Stimulated activated CD8-positive, alpha-beta memory T cell treated with anti-CD3 and anti-CD28 coated beads, Interleukin-4, amount 100 ng/mL, for 1 hour (primary cell): ENCODE results near the gene NDC1.
"Not testable (repeated sequence)": the region's sequence is repeated elsewhere in the genome, so short reads cannot be mapped to it uniquely, and the experiment has no call there.

Experiments used
- DNase-seq, 2 donors: peaks; one replicate each; pipeline ENCODE4 v3.0.0-alpha.2; 2020; ENCODE audit warnings: low read depth in 2 of 2, low spot score in 1 of 2

NDC1 gene

DNA sequence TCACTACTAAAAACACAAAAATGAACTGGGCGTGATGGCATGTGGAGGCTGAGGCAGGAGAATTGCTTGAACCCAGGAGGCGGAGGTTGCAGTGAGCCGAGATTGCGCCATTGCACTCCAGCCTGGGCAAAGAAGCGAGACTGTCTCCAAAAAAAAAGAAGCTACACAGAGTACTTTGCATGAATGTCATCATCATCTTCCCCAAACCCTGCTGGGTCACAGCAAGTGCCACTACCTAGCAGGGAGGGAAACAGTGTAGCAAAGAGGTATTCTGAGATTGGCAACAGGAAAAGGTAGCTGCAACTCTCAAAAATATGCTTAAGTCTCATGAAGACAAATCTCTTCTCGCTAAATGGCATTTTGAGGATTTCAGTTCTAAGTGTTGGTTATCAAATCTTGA, 12.8 kb downstream of the NDC1 start:
- no peak for DNase-seq

DNA sequence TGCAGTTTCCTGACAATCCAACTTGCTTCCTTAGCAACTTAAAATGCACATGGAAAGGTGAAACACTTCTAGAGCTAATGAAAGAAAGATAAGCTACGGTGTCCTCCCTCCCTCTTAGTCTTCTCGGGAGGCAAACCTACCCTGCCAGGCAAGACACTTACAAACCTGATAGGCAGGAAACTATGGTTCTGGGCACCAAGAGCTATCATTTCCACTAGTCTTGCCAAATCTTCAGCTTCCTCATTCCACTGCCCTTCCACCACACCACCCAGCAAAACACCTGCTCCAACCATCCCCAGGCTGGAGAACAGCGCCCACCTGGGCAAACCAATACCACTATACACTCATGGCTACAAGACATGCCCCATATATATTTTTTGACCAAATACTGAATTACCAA, 15.2 kb downstream of the NDC1 start:
- DNase-seq, result no peak

DNA sequence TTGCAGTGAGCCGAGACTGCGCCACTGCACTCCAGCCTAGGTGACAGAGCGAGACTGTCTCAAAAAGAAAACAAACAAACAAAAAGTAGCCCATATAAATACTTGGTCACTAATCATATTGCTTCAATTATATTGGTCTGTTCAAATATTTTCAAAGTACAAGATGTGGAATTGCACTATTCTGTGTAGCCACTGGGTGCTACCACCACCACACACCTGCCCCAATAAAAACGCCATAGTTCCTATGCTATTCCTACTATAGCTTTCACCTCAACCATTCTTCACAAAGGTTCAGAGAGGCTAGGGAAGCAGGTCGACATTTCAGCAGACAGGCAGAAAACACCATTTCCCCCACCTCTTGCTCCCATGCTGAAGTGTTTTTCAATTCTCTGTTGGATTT, 16.7 kb downstream of the NDC1 start:
- DNase-seq, result no peak

DNA sequence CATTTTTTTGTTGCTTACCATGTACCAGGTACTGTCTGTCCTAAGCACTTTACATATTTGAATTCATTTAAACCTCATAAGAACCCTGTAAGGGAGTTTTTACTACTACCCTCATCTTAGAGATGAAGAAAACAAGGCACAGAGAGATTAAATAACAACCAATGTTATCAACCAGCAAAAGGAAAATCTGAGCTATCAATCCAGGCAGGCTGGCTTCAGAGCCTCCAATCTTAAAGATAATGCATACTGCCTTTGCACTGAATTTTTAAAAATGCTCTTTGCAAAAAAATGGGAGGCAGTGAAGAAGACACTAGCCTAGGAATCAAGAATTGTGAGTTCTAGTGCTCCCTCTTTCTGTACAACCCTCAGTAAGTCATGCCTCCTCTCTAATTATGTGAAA, 18.7 kb downstream of the NDC1 start:
- DNase-seq, result no peak

DNA sequence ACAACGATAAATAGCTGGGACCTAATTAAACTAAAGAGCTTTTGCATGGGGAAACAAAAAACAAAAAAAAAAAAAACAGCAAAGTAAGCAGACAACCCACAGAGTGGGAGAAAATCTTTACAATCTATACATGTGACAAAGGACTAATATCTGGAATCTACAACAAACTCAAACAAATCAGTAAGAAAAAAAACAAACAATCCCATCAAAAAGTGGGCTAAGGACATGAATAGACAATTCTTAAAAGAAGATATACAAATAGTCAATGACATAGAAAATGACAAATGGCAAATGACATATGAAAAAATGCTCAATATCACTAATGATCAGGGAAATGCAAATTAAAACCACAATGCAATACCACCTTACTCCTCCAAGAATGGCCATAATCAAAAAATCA, 21.5 kb downstream of the NDC1 start:
- not testable (repeated sequence) for DNase-seq

DNA sequence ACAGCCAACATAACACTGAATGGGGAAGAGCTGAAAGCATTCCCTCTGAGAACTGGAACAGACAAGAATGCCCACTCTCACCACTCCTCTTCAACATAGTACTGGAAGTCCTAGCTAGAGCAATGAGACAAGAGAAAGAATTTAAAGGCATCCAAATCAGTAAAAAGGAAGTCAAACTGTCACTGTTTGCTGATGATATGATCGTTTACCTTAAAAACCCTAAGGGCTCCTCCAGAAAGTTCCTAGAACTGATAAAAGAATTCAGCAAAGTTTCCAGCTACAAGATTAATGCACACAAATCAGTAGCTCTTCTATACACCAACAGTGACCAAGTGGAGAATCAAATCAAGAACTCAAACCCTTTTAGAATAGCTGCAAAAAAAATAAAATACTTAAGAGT, 22.6 kb downstream of the NDC1 start:
- DNase-seq, result not testable (repeated sequence)

DNA sequence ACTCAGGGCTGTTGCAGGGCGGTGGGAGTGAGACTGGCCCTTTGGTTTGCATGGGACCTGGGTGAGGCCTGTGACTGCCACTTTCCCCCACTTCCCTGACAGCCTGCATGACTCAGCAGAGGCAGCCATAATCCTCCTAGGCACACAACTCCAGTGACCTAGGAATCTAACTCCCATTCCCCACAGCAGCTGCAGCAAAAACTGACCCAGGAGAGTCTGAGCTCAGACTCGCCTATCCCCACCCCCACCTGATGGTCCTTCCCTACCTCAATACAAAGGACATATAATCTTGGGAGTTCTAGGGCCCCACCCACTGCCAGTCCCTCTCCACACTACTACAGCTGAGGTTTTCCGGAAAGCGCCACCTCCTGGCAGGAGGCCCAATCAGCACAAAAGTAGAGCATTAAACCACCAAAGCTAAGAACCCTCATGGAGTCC, 26.7 kb downstream of the NDC1 start:
- DNase-seq, result no peak

DNA sequence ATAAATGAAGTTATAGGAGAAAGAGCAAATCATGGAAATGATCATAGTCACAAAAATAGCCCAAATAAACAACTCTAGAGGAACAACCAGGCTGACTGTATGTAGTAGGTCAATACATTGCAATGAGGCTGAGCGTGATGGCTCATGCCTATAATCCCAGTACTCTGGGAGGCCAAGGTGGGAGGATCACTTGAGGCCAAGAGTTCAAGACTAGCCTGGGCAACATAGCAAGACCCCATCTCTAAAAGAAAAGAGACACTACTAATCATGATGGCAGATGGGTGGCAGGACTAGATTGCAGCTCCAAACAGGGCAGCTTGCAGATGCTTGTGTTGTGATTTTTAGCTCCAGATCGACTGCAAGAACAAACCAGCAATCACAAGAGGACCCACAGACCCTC, 27.6 kb downstream of the NDC1 start:
- DNase-seq, result no peak

DNA sequence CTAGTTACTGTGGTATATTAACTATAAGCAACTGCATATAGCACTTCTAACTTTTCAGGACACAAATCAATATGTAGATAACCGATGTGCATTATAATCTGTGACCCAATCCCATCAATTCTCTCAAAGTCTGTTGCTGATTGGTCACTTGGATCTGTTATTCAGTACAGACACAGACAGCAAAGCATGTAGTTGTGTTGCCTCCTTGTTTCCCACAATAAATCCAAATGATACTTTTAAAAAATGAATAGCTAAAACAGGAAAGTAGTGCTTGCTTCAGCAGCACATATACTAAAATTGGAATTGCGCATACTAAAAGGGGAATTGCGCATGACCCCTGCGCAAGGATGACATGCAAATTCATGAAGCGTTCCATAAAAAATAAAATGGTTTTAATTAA, 28.1 kb downstream of the NDC1 start:
- no peak for DNase-seq

DNA sequence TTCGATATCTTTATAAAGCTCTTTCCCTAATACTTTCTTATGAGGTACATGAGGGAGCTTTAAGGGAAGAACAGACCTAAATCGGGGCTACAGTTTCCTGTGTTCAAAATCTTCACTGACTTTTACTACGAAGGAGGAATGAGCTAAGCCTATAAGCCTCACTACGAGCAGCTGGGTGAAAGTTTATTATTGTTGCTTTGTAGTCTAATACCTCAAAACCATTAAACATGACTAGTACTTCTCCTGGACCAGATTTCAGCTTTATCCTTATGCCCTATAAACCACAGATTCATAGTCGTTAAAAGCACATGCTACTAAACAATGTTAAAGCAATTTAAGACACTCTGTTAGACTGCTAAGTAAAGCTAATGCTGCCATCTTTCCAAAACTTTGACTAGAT, 30.2 kb downstream of the NDC1 start:
- DNase-seq, result no peak

DNA sequence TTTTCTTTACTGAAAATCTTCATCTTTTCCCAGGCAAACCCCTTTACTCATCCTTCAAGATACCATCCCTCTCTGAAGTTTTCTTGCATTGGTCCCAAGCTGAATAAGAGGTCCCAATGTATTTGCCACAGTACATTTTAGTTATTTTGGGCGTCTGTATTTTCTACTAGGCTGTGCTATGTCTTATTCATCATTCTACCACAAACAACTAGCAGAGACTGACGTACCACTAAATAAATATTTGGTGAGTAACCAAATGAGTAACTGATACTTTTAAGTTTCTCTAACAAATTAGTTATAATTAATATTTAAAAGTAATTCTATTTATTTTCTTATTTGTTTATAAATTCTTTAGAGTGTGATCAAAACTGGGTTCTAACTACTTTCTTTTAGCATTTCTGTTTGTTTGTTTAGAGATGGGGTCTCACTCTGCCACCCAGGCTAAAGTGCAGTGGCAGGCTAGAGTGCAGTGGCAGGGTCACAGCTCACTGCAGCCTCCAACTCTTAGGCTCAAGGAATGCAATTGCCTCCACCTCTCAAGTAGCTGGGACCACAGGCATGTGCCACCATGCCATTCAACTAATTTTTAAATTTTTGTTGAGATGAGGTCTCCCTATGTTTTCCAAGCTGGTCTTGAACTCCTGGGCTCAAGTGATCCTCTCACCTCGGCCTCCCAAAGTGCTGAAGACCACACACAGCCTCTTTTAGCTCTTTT, 33.1 kb downstream of the NDC1 start:
- DNase-seq, result no peak

DNA sequence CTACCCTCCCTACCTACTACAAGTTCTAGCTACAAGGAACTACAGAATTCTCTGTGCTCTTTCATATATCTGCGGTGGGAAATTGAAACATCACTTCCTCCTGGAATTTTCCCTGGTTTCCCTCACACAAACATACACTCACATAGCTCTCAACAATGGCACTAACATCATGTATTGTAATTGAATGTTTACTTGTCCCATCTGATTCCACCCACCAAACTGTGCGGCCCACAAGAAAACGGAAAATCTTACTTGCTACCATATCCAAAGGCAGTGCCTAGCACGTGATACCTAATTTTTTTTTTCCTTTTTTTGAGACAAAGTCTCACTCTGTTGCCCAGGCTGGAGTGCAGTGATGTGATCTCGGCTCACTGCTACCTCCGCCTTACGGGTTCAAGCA, 33.9 kb downstream of the NDC1 start:
- no peak for DNase-seq

DNA sequence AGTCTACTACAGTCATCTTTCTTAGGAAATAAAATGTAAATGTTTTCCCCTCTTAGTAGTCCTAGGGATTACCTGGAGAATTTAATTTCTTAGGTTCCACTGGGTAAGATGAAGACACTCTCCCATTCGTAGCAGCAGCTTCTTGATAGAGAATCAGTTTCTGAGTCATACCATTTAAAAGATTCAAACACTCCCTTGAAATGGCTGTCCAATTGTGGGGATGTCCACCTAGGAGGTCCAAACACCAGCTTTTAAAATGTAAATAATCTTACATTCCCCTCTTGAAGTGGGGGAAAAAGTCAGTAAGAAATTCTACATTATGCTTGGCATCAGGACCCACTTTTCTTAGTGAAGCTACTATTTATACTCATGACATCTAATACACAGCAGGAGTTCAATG, 37.5 kb downstream of the NDC1 start:
- no peak for DNase-seq

DNA sequence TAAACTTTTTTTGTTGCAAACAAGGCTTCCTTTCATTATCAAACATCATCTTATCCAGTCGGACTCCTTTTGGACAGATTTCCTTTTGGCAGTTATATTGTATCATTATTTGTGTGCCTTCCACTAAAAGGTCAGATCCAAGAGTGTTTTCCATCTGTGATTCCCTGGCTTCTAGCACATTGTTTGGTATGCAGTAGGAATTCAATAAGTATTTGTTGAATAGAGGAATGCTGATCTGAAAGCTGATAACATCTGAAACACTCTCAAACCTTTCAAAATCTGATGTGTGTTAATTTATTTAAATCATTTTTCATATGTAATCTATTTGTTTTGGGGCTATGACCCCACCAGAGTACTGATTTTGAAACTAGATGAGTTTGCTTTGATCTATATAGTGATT, 39.0 kb downstream of the NDC1 start:
- no peak for DNase-seq

DNA sequence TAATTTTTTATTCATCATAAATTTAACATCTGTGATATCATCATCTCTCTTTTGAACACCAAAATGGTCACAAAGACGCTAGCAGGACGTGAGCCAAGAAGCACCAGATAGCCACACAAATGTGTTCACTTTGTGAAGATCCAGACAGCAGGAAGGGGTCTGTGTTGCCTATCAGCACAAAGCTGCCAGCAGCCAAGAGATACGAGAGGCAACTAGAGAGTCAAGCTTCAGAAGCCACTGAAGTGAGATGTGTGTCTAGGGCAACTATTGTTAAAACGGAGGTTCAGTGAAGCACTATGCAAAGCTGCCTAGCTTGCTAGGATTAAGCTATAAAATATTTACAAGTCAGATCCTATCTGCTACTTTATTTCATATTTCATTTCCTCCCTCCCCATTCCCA, 45.3 kb downstream of the NDC1 start:
- DNase-seq, result no peak

DNA sequence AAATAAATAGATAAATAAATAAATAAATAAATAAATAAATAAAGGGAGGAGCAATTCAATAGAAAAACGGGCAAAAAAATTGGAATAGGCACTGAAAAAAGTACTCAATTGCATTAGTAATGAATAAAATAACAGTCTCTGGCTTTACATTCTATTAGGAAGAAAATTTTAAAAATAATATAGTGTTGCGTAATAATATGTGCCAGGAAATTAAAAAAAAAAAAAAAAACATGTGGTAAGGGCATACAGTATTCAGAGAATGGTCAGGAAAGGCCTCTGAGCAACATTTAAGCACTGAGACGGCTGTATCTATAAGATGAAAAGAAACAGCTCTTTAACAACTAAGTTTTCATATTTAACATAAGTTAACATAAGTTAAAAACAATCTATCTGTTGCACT, 50.4 kb downstream of the NDC1 start:
- DNase-seq, result no peak

DNA sequence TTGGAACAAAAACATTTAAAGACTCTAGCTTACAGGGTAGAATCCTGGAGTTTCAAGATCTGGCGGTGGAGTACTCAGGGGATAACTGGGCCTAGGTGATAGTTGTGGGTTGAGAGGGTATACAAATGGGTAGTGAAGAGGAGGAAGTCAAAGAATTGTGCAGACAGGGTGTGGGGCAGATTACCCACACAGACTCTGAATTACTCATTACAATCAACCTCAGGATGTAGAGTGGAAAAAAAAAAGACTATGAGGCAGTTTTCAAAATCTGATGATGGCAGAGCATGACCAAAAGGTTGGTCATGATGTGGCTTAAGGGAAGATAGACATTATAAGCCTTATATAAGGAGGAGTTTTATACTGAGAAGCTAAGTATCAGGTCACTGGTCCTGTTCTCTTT, 55.0 kb downstream of the NDC1 start:
- no peak for DNase-seq

DNA sequence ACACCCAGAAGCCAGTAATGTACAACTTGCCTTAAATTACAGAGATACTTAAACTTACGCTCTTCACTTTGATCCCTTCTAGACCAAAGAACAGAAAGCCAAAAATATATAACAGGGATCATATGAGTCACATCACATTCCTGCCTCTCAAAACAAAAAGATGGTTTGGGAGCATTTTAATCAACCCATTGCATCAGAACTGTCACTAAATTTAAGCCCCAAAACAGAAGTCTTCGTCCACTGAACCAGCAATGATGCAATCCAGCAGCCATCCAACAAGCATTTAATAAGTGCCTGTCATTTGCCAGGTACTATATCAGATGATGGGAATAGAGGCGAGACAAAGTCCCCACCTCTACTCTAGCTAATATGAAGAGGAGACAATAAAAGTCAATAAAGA, 56.4 kb downstream of the NDC1 start:
- DNase-seq, result no peak

DNA sequence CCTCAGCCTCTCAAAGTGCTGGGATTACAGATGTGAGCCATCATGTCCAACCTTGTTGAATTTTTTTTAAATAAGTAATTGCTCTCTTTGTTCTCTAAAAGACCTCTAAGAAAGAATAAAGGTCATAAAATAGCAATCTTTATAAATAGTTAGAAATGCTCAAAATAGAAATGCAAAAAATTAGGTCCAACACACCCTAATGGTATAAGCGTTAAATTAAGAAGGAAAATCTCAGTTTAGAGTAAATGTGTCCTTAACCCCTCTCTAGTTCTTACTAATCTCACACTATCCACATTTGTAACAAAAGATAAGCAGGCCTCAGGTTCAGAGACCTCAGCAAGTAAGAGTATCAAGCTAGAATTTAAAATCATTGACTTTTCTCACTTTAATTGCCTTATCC, 60.8 kb downstream of the NDC1 start:
- no peak for DNase-seq

DNA sequence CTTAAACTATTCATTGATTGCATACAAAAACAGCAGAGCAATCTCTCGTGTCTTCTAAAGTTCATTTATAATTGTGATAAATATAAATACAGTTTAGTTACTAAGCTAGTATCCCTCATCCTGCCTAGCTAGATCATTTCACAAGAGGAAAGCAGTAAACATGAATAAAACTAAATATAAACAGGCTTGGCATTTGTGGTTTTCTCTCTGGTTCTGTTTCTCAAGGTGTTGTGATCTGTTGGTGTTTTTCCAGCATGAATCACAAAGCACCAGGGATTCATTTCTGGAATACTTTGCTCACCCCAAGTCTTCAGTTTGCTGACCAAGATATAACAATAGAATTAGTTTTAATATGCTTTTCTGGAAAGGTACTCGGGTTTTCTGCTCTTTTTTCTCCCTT, 66.4 kb downstream of the NDC1 start:
- DNase-seq, result no peak

DNA sequence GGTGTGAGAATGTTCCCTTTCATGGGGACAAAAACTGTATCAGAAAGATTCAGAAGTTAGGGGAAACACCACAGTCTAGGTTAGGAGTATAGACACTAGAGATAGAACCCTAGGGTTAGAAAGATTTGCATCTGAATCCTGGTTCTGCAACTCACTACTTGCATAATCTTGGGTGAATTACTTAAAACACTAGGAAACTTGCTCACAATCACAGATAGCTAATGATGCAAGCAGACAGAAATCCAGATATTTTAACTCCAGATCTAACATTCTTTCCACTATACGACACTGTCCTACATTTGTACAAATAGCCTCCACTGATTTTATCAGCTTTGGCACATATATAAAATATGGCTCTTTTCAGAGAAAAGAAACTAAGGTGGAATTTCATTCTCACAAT, 68.3 kb downstream of the NDC1 start:
- no peak for DNase-seq

DNA sequence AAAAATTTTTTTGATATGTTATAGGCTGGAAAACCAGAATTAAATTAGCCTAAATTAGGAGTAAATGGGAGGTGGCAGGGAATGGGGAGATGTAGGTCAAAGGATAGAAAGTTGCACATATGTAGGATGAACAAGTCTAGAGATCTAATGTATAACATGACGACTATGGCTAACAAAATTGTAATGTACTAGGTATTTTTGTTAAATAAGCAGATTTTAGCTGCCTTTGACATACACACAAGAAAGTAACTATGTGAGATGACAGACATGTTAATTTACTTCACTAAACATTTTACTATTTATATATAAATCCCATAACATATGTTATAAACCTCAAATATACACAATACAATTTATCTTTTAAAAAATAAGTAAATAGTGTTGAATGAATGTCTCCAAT, 68.9 kb downstream of the NDC1 start:
- no peak for DNase-seq

DNA sequence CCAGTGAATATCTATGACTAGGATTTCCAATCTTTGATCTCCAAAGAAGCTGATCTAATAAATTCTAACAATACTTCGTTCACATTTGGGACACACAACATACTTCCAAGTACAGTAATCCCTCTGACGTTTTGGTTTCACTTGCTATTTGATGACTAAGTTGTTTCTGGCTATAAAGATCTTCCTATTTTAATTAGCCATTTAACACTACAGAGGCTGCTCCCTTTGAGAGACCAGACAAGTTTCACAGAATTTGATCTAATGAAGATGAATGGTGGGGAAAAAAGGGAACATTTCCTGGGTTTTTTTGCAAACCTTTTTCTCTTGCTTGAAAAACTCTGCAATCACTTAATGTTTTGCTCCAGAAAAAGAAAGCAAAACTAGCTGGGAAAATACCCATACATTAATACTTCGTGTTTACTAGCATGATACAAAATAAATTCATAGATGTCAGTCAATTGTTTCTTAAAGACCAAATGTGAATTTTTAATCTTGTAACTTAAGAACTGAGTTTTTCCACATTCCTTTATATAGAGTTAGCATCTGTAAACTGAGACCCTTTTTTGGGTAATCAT, 71.2 kb downstream of the NDC1 start:
- DNase-seq, result no peak
